Breast epithelium (tissue), 3 donors: ENCODE results near the gene MSH5.
"Not testable (repeated sequence)": the region's sequence is repeated elsewhere in the genome, so short reads cannot be mapped to it uniquely, and the experiment has no call there.

Source experiments
- POLR2A ChIP-seq: fragments of 450-650 bp; IDR thresholded peaks from one replicate; pipeline ENCODE4 v1.6.1; 2016; ENCODE audit warnings: antibody characterized with exemption, mild to moderate bottlenecking, moderate library complexity
- TF ChIP-seq, protein P1 (sequence below), 3 donors: fragments of 450-650 bp; IDR thresholded peaks; one replicate each; pipeline ENCODE4 v1.5.1; 2016 to 2017; ENCODE audit warnings: antibody characterized with exemption in 3 of 3, mild to moderate bottlenecking in 3 of 3, moderate library complexity in 3 of 3

DNA sequence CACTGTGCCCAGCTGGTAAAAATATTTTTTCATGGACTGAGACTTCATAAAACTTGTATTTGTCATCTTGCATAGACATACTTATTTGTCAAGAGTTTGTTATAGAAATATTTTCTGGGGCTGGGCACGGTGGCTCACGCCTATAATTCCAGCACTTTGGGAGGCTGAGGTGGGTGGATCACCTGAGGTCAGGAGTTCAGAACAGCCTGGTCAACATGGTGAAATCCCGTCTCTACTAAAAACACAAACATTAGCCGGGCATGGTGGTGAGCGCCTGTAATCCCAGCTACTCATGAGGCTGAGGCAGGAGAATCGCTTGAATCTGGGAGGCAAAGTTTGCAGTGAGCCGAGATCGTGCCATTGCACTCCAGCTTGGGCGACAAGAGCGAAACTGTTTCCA is 68.8 kb downstream of the MSH5 start:
- TF ChIP-seq, protein P1, sequence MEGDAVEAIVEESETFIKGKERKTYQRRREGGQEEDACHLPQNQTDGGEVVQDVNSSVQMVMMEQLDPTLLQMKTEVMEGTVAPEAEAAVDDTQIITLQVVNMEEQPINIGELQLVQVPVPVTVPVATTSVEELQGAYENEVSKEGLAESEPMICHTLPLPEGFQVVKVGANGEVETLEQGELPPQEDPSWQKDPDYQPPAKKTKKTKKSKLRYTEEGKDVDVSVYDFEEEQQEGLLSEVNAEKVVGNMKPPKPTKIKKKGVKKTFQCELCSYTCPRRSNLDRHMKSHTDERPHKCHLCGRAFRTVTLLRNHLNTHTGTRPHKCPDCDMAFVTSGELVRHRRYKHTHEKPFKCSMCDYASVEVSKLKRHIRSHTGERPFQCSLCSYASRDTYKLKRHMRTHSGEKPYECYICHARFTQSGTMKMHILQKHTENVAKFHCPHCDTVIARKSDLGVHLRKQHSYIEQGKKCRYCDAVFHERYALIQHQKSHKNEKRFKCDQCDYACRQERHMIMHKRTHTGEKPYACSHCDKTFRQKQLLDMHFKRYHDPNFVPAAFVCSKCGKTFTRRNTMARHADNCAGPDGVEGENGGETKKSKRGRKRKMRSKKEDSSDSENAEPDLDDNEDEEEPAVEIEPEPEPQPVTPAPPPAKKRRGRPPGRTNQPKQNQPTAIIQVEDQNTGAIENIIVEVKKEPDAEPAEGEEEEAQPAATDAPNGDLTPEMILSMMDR (IDR thresholded peaks at IDR 0.05): not testable (repeated sequence)
- TF ChIP-seq POLR2A: not testable (repeated sequence)
